ENCODE results near the gene UBA6.

DNA sequence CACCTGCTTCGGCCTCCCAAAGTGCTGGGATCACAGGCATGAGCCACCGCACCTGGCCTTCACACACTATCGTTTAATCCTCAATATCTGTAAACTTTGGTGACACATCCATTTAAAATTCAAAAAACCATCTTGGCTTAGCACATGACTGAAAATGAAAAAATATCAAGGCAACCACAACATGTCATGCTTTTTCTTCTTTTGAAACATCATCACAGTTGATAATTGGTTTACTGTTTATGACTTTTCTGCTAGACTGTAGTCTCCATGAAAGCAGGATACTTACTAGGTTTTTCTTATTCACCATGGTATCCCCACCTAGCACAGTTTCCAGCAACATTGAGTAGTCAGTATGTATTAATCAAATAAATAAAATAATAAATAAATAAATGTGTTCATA, 42.2 kb upstream of the UBA6 start:
- TF ChIP-seq BRF1 (IDR thresholded peaks at IDR 0.05; ENCODE audit: borderline replicate concordance, extremely low read depth, insufficient read length) = no peak
- no peak for TF ChIP-seq PHF20 (IDR thresholded peaks at IDR 0.05; ENCODE audit: partially characterized antibody)
- no peak for TF ChIP-seq FIP1L1 (IDR thresholded peaks at IDR 0.05; ENCODE audit: low read depth, low read length, poor library complexity, severe bottlenecking)
- TF ChIP-seq ZNF311 (CRISPR knock-in tag; IDR thresholded peaks at IDR 0.05) = no peak

Measured in K562 (cell line).